Fibroblast of mammary gland (primary cell): Measurements from ENCODE around the gene PARD3B.

Source experiments
- DNase-seq: peaks from one replicate; pipeline ENCODE4 v3.0.0-alpha.2; 2010; ENCODE audit warnings: low read depth
- H3K4me3 ChIP-seq: 2 replicates; pipeline ENCODE4 v1.5.1; 2011; ENCODE audit warnings: low read depth, mild to moderate bottlenecking, low read length, moderate library complexity; ENCODE audit not compliant: control insufficient read depth
- CTCF ChIP-seq: conservative IDR thresholded peaks from 2 replicates; pipeline ENCODE4 v1.5.1; 2011; ENCODE audit warnings: low read depth, low read length, inconsistent platforms; ENCODE audit not compliant: control insufficient read depth, insufficient read depth

PARD3B gene

GRCh38 chr2:204754898-204755297, 209.6 kb downstream of the PARD3B start:
- TF ChIP-seq CTCF = no peak
- no peak overlapping the region for H3K4me3 ChIP-seq
- DNase-seq = no peak

GRCh38 chr2:204763974-204764703, 218.9 kb downstream of the PARD3B start:
- H3K4me3 ChIP-seq = no peak overlapping the region
- DNase-seq = no peak
- TF ChIP-seq CTCF = no peak

DNA sequence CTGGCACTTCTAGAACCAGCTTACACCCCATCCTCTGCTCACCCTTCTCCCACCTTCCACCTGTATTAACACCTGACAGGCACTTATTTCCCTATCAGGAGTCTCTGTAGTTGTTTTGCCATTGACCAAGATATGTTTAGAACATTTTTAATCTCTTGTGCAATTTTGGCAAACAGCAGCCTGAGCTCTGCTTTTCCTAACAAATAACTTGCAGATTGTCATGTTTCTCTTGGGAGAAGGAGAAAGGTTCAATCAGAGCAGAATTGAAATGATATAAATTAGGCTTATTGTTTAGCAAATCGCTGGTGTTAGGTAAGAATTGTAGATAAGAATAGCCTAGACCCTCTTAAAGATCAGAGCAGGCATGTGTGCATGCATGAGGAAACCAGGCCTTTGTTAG, 225.5 kb downstream of the PARD3B start:
- no peak overlapping the region for H3K4me3 ChIP-seq
- TF ChIP-seq CTCF = no peak
- no peak for DNase-seq

- no peak overlapping the region for H3K4me3 ChIP-seq
- no peak for DNase-seq
- no peak for TF ChIP-seq CTCF
Observed at GRCh38 chr2:204771721-204772120, 226.4 kb downstream of the PARD3B start.

DNA sequence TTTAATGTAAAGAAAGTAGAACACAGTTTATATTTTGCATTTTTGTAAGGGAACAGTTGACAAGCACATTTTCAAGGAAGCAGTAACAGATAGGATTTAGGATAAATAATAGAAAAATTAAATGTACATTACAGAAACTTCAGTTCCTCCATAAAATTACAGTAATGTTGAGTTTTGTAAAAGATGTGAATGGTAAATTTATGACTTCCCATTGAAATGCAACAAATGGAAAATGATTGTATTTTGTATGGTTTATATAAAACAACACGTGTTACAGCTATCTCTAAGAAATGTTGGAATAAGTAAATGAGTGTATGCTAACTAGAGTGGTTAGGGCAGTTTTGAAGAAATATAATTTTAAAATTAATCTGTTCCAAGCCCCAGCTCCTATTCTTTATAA, 227.3 kb downstream of the PARD3B start:
- no peak for TF ChIP-seq CTCF
- no peak for DNase-seq

GRCh38 chr2:204775766-204776165, 230.5 kb downstream of the PARD3B start:
- DNase-seq = no peak
- TF ChIP-seq CTCF = no peak
- no peak overlapping the region for H3K4me3 ChIP-seq

More for the DNA sequence above, 227.3 kb downstream of the PARD3B start:
- H3K4me3 ChIP-seq = no peak overlapping the region
